Kasumi-1 (cell line): ENCODE results near the gene YEATS4.

Experiments used
- DNase-seq, 2 experiments: peaks; one replicate each; lab custom pipeline; 2025; lab: John Stamatoyannopoulos, UW

Gene YEATS4

DNA sequence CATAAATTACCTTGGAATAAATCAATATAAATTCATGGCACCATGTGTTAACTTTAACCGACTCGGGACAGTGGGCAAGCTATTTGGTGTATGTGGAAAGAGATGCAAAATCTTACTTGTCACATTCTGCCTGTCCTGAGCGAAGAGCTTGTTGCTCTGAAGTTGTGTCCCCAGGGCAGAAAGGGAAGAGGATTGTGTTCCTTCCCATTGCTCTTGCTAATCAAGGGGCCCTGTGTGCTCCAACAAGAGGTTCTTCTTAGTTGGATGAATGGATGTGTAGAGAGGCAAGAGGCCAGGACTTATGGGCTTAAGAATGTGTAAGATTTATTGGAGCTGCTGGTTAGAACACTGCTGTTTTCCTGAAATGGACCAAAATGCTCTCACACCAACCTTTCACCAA, 74.1 kb downstream of the YEATS4 start:
- no peak for DNase-seq

GRCh38 chr12:69435644-69436043, 76.1 kb downstream of the YEATS4 start:
- no peak for DNase-seq

- no peak for DNase-seq
Measured at GRCh38 chr12:69437073-69437472, 77.5 kb downstream of the YEATS4 start.

- DNase-seq = no peak
Measured at GRCh38 chr12:69438539-69438938, 79.0 kb downstream of the YEATS4 start.

DNA sequence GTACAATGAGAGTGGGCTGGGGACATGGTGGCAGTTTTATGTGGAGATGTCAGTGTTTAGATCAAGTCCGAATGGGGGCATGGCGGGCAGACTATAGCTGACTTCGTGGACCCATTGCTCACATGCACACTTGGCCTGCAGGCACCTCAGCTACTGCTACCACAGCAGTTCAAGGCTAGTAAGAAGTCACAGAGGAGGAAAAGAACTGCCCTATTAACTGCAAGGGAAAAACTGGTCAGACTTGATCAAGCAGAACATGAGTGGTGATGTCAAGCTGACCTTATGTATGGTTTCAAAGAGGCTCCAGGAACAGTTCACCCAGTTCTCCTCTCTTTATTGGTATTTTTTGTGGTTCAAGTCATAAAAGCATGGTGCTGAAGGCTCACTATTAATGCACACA, 80.5 kb downstream of the YEATS4 start:
- DNase-seq = no peak
